Measurements from ENCODE around the gene SS18L1.
"Not testable (repeated sequence)": the region's sequence is repeated elsewhere in the genome, so short reads cannot be mapped to it uniquely, and the experiment has no call there.

The SS18L1 gene

GRCh38 chr20:62137478-62138203 is 5.9 kb upstream of the SS18L1 start:
- DNase-seq (ENCODE audit: low read depth) = no peak

GRCh38 chr20:62138204-62138543 is 5.4 kb upstream of the SS18L1 start:
- no peak for DNase-seq (ENCODE audit: low read depth)

GRCh38 chr20:62138912-62139311 is 4.7 kb upstream of the SS18L1 start:
- no peak for DNase-seq (ENCODE audit: low read depth)

- no peak for DNase-seq (ENCODE audit: low read depth)
Observed at GRCh38 chr20:62139636-62140035, 3.9 kb upstream of the SS18L1 start.

GRCh38 chr20:62141043-62141396 is 2.5 kb upstream of the SS18L1 start:
- DNase-seq (ENCODE audit: low read depth) = no peak

- DNase-seq (ENCODE audit: low read depth) = no peak
Observed at GRCh38 chr20:62141397-62142251, 1.9 kb upstream of the SS18L1 start.

GRCh38 chr20:62142252-62143080 is 1.1 kb upstream of the SS18L1 start:
- DNase-seq (ENCODE audit: low read depth) = no peak

- DNase-seq (ENCODE audit: low read depth) = peak; percentile 33
Observed at GRCh38 chr20:62143957-62144825, 622 bp downstream of the SS18L1 start.

- no peak for DNase-seq (ENCODE audit: low read depth)
Observed at GRCh38 chr20:62145688-62146018, 2.1 kb downstream of the SS18L1 start.

GRCh38 chr20:62146019-62146755 is 2.6 kb downstream of the SS18L1 start:
- DNase-seq (ENCODE audit: low read depth) = no peak

- no peak for DNase-seq (ENCODE audit: low read depth)
Observed at GRCh38 chr20:62147125-62147524, 3.6 kb downstream of the SS18L1 start.

GRCh38 chr20:62147528-62147927 is 4.0 kb downstream of the SS18L1 start:
- no peak for DNase-seq (ENCODE audit: low read depth)

- not testable (repeated sequence) for DNase-seq (ENCODE audit: low read depth)
Observed at GRCh38 chr20:62148383-62148782, 4.8 kb downstream of the SS18L1 start.

GRCh38 chr20:62148908-62149314 is 5.3 kb downstream of the SS18L1 start:
- no peak for DNase-seq (ENCODE audit: low read depth)

GRCh38 chr20:62149532-62150309 is 6.2 kb downstream of the SS18L1 start:
- DNase-seq (ENCODE audit: low read depth) = no peak

- DNase-seq (ENCODE audit: low read depth) = no peak
Observed at GRCh38 chr20:62150310-62150575, 6.7 kb downstream of the SS18L1 start.

- no peak for DNase-seq (ENCODE audit: low read depth)
Observed at GRCh38 chr20:62151225-62151624, 7.7 kb downstream of the SS18L1 start.

- DNase-seq (ENCODE audit: low read depth) = no peak
Observed at GRCh38 chr20:62151835-62152364, 8.3 kb downstream of the SS18L1 start.

- DNase-seq (ENCODE audit: low read depth) = no peak
Observed at GRCh38 chr20:62155428-62156253, 12.1 kb downstream of the SS18L1 start.

GRCh38 chr20:62156254-62156556 is 12.6 kb downstream of the SS18L1 start:
- no peak for DNase-seq (ENCODE audit: low read depth)

Measured in activated T-cell treated with anti-CD3 and anti-CD28 coated beads for 1 hour (primary cell).